ENCODE data around the gene PNCK.

The PNCK gene

DNA sequence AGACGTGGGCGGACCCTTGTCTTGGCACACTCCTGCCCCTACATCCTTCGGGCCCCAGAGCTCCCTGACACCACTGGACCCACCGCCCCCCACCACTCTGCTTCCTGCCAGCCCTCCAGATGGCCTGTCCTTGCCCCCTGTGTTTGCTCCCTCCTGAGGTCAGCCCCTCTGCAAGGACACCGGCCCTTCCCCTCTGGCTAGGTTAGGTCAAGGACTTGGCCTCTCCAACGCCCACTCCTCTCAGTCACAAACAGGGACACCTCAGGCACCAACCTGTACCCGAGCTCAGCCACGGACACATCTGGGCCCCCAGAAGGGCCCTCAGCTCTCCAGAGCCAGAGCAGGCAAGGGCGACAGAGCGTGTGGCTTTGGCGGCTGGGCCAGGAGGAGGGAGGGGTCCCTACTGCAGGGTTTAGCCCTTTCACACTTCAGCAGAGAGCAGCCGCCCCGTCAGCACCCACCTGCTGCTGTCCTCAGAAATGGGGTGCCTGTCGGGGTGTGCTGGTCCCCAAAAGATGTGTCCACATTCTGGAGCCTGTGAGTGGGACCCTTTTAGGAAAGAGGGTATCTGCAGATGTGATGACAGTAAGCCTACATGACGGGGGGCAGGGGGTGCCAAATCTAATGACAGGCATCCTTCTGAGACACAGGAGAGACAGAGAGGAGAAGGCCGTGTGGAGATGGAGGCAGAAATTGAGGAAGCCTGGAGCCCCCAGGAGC lies 50.1 kb downstream of the PNCK start:
- Histone ChIP-seq H3K27ac (ENCODE audit: low read depth, low read length) (no peak overlapping the region), H3K79me2 (ENCODE audit: insufficient read depth, low read length) (no peaks in the 10 kb centered on the region), H3K9ac (ENCODE audit: low read length) (no peak overlapping the region), H3K9me3 (ENCODE audit: insufficient read depth, low read length) (no peaks in the 10 kb centered on the region), H3K36me3 (ENCODE audit: low read length) (no peaks in the 10 kb centered on the region), H2AFZ (ENCODE audit: low read depth, low read length, severe bottlenecking) (no peak overlapping the region), H3F3A (ENCODE audit: insufficient read depth) (no peaks in the 10 kb centered on the region), H3K4me3 (ENCODE audit: insufficient read depth, low read length, poor library complexity, severe bottlenecking) (no peak overlapping the region), H3K4me2 (ENCODE audit: low read depth, low read length, poor library complexity, severe bottlenecking) (no peak overlapping the region), H3K9me2 (replicated peaks; ENCODE audit: insufficient read depth, low read length) (no peaks in the 10 kb centered on the region), H3K27me3 (ENCODE audit: low read length) (no peaks in the 10 kb centered on the region), H4K20me1 (ENCODE audit: low read depth, low read length) (no peaks in the 10 kb centered on the region)
- TF ChIP-seq, protein P1, sequence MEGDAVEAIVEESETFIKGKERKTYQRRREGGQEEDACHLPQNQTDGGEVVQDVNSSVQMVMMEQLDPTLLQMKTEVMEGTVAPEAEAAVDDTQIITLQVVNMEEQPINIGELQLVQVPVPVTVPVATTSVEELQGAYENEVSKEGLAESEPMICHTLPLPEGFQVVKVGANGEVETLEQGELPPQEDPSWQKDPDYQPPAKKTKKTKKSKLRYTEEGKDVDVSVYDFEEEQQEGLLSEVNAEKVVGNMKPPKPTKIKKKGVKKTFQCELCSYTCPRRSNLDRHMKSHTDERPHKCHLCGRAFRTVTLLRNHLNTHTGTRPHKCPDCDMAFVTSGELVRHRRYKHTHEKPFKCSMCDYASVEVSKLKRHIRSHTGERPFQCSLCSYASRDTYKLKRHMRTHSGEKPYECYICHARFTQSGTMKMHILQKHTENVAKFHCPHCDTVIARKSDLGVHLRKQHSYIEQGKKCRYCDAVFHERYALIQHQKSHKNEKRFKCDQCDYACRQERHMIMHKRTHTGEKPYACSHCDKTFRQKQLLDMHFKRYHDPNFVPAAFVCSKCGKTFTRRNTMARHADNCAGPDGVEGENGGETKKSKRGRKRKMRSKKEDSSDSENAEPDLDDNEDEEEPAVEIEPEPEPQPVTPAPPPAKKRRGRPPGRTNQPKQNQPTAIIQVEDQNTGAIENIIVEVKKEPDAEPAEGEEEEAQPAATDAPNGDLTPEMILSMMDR (IDR thresholded peaks at IDR 0.05; ENCODE audit: insufficient read depth, low read length, poor library complexity, severe bottlenecking), result no peak
- TF ChIP-seq EZH2phosphoT487 (conservative IDR thresholded peaks at IDR 0.05; ENCODE audit: low read length), result no peak

DNA sequence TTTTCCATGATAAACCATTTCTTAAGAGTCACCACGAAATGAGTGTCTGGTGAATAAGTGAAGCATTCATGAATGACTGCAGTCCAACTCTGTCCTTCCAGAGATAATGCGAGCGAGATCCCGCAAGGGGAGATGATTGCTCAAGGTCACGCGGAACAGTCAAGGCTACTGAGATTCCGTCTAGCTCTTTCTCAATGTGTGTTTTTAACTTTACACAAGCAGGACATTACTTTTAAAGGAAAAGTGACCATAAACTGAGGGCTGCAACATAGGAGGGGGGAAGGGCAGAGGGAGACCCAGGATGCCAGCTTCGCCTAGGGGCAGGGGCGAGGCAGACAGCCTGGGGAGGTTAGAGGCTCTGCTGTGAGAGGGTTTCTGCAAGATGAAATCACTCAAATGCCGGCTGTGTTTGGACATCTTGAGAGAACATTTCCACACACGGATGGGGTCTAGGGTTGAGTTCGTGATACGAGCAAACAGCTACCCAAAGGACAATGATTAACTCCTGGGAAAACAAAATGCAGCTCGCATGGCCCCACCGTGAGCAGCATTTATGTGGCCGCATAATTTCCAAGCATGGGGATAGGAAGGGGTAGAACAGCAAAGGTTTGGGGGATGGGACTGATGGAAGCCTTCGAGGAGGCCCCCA lies 50.8 kb downstream of the PNCK start:
- Histone ChIP-seq H3K79me2 (ENCODE audit: insufficient read depth, low read length) (no peaks in the 10 kb centered on the region), H3K36me3 (ENCODE audit: low read length) (no peaks in the 10 kb centered on the region), H3K9me2 (replicated peaks; ENCODE audit: insufficient read depth, low read length) (no peaks in the 10 kb centered on the region), H3K27me3 (ENCODE audit: low read length) (no peaks in the 10 kb centered on the region), H3F3A (ENCODE audit: insufficient read depth) (no peaks in the 10 kb centered on the region), H3K9me3 (ENCODE audit: insufficient read depth, low read length) (no peaks in the 10 kb centered on the region), H2AFZ (ENCODE audit: low read depth, low read length, severe bottlenecking) (no peak overlapping the region), H4K20me1 (ENCODE audit: low read depth, low read length) (no peaks in the 10 kb centered on the region), H3K4me2 (ENCODE audit: low read depth, low read length, poor library complexity, severe bottlenecking) (no peak overlapping the region), H3K9ac (ENCODE audit: low read length) (no peak overlapping the region), H3K27ac (ENCODE audit: low read depth, low read length) (no peak overlapping the region), H3K4me3 (ENCODE audit: insufficient read depth, low read length, poor library complexity, severe bottlenecking) (no peak overlapping the region)
- TF ChIP-seq, protein P1 (IDR thresholded peaks at IDR 0.05; ENCODE audit: insufficient read depth, low read length, poor library complexity, severe bottlenecking), result no peak
- no peak for TF ChIP-seq EZH2phosphoT487 (conservative IDR thresholded peaks at IDR 0.05; ENCODE audit: low read length)

GRCh38 chrX:153621949-153622598 lies 51.5 kb downstream of the PNCK start:
- H3K4me3 ChIP-seq (ENCODE audit: insufficient read depth, low read length, poor library complexity, severe bottlenecking), result no peak overlapping the region
- no peaks in the 10 kb centered on the region for H4K20me1 ChIP-seq (ENCODE audit: low read depth, low read length)
- no peaks in the 10 kb centered on the region for H3F3A ChIP-seq (ENCODE audit: insufficient read depth)
- no peaks in the 10 kb centered on the region for H3K9me2 ChIP-seq (replicated peaks; ENCODE audit: insufficient read depth, low read length)
- H3K4me2 ChIP-seq (ENCODE audit: low read depth, low read length, poor library complexity, severe bottlenecking), result no peak overlapping the region
- H3K79me2 ChIP-seq (ENCODE audit: insufficient read depth, low read length), result no peaks in the 10 kb centered on the region
- no peak overlapping the region for H3K27ac ChIP-seq (ENCODE audit: low read depth, low read length)
- H3K9ac ChIP-seq (ENCODE audit: low read length), result no peak overlapping the region
- no peaks in the 10 kb centered on the region for H3K27me3 ChIP-seq (ENCODE audit: low read length)
- no peaks in the 10 kb centered on the region for H3K36me3 ChIP-seq (ENCODE audit: low read length)
- no peaks in the 10 kb centered on the region for H3K9me3 ChIP-seq (ENCODE audit: insufficient read depth, low read length)
- no peak for TF ChIP-seq EZH2phosphoT487 (conservative IDR thresholded peaks at IDR 0.05; ENCODE audit: low read length)
- TF ChIP-seq, protein P1 (IDR thresholded peaks at IDR 0.05; ENCODE audit: insufficient read depth, low read length, poor library complexity, severe bottlenecking), result no peak
- H2AFZ ChIP-seq (ENCODE audit: low read depth, low read length, severe bottlenecking), result no peak overlapping the region

Measured in SU-DHL-6 (cell line).